Measurements from ENCODE around the gene GALNS.

GALNS gene

GRCh38 chr16:88813269-88814143 lies 43.2 kb downstream of the GALNS start:
- no peak for DNase-seq

DNA sequence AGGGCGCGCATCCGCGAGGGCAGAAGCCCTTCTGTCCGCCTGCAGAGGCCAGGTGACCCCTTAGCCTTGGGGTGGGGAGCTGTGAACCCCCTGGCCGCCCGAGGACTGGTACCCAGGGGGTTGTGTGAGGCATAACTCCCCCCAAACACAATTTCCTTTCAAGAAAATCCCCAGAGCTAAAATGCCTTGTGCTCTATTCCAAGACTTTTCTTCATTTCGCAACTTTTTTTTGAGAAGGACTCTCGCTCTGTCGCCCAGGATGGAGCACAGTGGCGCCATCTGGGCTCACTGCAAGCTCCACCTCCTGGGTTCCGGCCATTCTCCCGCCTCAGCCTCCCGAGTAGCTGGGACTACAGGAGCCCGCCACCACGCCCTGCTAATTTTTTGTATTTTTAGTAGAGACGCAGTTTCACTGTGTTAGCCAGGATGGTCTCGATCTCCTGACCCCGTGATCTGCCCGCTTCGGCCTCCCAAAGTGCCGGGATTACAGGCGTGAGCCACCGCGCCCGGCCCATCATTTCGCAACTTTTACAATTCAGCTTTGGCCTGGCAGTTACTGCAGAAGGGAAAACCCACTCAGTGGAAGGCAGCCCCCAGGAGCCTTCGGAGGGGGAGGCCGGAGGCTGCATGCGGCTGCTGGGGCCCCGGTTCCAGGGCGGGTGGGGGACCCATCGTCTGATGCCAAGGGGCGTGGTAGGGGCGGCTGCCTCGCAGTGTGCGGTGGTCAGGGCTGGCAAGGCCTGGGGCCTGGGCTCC lies 44.1 kb downstream of the GALNS start:
- no peak for DNase-seq

DNA sequence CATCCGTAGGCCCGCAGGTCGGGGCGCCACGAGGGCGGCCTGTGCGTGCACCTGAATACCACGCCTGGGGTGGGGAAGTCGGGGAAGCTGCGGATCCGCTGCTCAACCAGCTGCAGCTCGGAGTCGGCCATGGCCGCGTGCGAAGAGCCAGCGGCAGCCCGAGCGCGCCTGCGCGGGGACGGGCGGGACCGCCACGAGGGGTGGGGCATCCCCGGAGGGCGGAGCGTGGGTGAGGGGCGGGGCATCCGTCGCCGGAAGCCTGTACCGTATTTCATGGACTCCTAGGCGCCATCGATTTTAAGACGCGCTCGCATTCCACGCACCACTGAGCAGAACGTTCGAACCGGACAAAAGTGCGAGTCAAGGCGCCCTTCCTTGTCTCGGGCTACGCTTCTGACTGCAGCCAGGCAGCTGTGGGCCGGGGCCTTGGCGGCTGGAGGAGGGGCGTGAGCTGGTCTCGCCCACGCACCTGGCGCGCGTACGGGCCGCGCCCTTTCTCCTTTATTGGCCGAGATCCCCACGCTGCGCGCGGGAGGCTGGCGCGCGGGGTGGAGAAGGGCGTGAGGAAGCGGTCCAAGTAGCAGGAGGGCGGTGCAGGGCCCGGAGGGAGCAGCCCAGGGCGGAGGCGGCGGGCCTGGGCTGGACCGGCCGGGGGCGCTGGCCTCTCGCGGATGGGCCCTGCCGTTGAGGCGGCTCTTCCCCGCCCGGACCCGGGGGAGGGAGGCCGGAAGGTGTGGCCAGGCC lies 44.8 kb downstream of the GALNS start, which contains the start of gene APRT:
TSS of gene APRT (minus strand) at position 160 of the 744 bp plus-strand sequence. CDS start at position 131, 29 bp downstream.
- DNase-seq, result peak; percentile 100

DNA sequence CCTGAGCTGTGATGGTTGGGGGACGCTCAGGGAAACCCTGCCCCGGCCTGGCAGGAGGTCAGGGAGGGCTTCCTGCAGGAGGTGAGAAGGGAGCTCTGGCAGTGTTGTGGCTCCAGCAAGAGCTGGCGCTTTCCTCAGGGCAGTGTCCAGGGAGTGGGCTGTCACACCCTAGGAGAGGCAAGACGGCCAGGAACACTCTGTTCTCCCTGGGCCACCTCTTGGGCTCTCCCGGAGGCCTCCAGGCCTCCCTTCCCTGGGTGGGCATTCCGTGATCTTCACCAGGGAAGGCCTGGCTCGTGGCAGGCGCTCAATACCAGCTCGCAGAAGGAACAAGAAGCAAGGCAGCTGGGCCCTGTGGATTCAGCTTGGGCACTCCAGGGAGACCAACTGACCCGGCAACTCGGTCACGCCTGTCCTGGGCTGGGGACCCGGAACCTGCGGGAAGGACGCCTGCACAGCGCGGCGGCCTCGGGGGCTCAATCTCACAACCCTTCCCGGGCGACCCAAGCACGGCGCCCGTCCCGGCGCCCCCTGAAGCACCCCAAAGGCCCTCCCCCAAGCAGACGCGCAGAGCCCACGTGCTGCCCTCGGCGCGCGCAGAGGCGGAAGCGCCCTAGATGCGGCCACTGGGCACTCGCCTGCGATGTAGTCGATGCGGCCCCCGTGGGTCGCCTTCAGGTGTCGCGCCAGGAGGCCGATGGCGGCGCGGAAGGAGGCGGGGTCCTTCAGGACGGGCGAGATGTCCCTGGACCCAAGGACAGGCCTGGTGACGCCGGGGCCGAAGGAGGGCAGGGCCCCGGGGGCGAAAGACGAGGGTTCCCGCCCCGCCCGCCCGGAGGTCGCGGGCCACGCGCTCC lies 45.6 kb downstream of the GALNS start:
- DNase-seq, result no peak

DNA sequence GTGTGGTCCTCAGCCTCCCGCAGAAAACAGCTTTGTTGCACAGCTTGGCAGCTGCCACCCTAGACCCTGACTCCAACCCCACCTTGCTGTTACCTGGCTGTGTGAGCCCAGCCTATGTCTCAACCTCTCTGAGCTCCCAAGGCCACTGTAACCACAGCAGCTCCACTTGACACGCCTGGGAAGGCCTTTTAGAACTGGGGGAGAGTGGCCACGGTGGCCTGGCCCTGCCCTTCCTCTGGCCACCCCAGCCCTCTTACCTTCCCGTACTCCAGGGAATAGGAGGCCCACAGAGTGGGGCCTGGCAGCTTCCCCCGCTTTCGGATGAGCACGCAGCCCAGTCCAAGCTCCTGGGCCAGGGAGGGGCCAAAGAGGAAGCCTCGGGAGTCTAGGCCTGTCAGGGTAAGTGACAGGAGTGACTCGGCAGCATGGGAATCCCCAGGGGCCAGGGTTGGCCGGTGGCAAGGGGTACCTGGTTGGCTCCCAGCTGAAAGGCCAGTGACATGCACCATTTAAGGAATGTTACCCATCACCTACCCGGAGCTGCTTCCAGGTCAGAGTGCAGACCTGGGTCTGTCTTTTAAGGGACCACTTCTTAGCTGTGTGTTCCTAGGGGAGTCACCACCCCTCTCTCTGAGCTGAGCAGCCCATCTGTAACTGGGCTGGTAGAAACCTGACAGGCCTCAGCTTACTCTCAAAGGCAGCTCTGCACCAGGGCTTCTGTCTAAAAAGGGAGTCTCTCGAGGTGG lies 46.4 kb downstream of the GALNS start:
- no peak for DNase-seq

- no peak for DNase-seq
Measured at GRCh38 chr16:88809676-88810165, 47.0 kb downstream of the GALNS start.

- no peak for DNase-seq
Measured at GRCh38 chr16:88809068-88809675, 47.6 kb downstream of the GALNS start.

- no peak for DNase-seq
Measured at GRCh38 chr16:88807626-88808453, 48.9 kb downstream of the GALNS start.

DNA sequence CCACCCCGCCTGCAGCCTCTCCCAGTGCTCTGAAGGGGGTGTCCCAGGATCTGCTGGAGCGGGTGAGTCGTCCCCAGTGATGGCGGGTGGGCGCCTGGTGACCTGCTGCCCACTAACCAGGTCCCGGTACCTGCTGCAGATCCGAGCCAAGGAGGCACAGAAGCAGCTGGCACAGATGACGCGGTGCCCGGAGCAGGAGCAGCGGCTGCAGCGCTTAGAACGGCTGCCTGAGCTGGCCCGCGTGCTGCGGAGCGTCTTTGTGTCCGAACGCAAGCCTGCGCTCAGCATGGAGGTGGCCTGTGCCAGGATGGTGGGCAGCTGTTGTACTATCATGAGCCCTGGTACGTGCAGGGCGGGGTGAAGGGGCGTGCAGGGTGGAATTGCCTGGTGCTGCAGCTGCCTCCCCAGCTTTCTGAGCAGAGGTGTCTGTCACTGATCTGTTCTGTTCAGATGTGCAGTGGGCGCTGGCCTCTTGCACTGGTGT lies 49.6 kb downstream of the GALNS start:
- DNase-seq, result no peak

- DNase-seq, result no peak
Measured at GRCh38 chr16:88806491-88807111, 50.1 kb downstream of the GALNS start.

GRCh38 chr16:88805887-88806393 lies 50.8 kb downstream of the GALNS start:
- DNase-seq, result no peak

DNA sequence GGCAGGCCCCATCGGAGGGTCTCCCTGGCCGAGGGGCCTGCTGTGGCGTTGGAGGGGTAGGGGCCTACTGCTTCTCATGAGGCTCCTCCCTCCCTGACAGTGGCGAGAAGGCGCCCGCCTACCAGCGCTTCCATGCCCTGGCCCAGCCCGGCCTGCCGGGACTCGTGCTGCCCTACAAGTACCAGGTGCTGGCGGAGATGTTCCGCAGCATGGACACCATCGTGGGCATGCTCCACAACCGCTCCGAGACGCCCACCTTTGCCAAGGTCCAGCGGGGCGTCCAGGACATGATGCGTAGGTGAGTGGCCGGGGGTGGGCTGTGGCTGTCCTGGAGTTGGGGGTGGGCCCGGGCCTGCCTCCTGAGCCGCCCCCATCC lies 51.4 kb downstream of the GALNS start:
- no peak for DNase-seq

DNA sequence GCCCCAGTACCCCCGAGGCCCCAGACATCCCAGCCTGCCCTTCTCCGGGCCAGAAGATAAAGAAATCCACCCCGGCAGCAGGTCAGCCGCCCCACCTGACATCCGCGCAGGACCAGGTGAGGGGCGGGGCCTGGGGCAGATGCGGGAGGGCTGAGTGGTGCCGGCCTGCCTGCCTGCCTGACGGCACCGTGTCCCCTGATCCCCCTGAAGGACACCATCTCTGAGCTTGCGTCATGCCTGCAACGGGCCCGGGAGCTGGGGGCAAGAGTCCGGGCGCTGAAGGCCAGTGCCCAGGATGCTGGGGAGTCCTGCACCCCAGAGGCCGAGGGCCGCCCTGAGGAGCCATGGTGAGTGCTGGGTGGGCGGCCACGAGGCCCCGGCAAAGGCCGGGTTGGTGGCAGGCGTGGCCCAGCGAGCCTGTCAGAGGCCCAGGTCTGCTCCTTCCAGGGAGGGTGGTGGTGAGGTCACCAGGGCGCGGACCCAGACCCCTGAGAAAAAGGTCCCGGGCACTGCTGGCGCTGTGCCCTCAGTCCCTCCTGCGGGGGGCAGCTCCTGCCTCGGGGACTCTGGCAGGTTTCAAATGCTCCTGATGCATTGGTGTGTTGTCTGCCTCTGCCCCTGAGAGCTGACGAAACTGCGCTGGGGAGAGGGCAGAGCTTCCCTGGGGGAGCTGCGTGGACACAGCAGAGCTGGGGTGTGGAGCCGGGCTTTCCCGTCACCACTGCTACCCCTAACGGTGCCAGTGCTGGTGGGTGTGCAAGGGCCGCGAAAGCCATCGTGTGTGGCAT lies 52.0 kb downstream of the GALNS start:
- DNase-seq, result no peak

DNA sequence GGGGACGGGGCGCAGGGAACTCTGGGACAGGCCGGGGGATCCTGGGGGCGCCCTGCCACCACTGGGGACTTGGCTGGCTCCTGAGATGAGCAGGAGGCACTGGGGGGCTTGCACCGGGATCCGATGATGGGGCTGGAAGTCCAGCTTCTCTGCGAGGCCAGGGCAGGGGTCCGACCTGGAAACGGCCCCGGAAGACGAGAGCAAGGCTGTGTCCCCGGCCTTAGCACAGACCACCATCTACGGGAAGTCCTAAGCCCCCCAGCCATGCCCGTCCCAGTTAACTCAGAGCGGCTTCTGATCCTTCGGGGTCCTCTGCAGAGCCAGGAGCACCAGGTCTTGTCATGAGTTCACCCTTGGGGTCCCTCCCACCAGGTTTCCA lies 52.6 kb downstream of the GALNS start:
- DNase-seq, result no peak

GRCh38 chr16:88803264-88803987 lies 53.3 kb downstream of the GALNS start, which contains the start of gene CDT1:
CDT1 (plus strand) TSS chr16:88803789; CDS start chr16:88803832, 43 bp downstream.
- DNase-seq, result peak; percentile 89

- no peak for DNase-seq
Measured at GRCh38 chr16:88800277-88800592, 56.5 kb downstream of the GALNS start.

DNA sequence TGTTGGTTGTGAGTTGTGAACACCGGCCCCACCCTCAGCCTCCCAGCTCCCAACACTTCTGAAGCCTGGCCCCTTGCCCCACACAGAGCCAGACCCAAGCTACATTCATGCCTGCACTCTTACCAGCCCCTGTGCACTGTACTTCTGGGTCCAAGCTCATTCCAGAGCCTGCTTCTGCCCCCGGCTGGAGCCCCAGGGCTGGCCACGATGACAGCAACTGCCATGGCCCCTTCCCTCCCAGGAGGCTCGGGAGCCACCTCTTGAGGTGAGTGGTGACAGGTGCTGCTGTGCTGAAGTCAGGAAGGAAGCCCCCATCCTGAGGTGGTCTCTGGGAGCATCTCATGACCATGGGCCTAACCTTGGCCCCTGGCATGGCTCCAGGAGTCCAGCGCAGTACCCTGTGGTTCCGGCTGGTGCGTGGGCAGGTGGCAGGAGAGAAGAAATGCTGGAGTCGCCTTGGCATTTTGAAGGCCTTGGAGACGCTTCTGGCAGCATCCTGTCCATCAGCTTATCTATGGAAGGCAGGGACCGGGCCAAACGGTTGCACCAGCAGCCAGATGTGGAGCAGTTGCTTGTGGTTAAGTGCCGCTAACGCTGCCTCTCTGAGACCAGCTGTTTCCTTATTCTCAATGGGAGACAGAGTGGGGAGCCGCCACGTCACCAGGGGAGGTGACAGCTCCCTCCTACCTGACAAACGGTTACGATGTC lies 57.0 kb downstream of the GALNS start:
- no peak for DNase-seq

Measured in activated T-cell treated with anti-CD3 and anti-CD28 coated beads, Interleukin-2, amount 50 U/mL, for 1 hour (primary cell).